ENCODE measurements around the gene RAD54L.

RAD54L gene

DNA sequence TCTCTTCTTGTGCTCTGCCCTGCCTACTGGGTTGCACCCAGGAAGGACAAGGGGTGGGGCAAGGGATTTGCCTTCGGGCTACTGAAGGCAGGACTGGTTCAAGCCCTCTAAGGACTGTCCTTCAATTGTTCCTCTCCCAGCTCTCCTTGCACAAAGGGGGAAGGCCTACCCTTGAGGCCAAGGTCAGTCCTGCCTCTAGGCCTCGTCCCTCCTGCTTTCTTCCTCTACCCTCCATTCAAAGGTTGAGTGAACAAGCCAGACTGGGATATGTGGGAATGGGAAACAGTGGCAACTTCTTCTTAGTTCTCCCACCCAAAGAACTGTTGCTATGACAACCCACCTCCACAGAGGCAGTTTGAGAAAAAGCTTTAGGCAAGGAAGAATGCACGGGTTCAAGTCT, 41.8 kb upstream of the RAD54L start:
- TF ChIP-seq, protein P1, sequence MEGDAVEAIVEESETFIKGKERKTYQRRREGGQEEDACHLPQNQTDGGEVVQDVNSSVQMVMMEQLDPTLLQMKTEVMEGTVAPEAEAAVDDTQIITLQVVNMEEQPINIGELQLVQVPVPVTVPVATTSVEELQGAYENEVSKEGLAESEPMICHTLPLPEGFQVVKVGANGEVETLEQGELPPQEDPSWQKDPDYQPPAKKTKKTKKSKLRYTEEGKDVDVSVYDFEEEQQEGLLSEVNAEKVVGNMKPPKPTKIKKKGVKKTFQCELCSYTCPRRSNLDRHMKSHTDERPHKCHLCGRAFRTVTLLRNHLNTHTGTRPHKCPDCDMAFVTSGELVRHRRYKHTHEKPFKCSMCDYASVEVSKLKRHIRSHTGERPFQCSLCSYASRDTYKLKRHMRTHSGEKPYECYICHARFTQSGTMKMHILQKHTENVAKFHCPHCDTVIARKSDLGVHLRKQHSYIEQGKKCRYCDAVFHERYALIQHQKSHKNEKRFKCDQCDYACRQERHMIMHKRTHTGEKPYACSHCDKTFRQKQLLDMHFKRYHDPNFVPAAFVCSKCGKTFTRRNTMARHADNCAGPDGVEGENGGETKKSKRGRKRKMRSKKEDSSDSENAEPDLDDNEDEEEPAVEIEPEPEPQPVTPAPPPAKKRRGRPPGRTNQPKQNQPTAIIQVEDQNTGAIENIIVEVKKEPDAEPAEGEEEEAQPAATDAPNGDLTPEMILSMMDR (IDR thresholded peaks at IDR 0.05; ENCODE audit: low read depth, low read length) = no peak
- DNase-seq (ENCODE audit: low read depth in 2 of 2) = no peak
- H3K4me3 ChIP-seq (replicated peaks in 1 of 2; ENCODE audit: low read depth in 2 of 2, low read length in 2 of 2) = no peak overlapping the region

DNA sequence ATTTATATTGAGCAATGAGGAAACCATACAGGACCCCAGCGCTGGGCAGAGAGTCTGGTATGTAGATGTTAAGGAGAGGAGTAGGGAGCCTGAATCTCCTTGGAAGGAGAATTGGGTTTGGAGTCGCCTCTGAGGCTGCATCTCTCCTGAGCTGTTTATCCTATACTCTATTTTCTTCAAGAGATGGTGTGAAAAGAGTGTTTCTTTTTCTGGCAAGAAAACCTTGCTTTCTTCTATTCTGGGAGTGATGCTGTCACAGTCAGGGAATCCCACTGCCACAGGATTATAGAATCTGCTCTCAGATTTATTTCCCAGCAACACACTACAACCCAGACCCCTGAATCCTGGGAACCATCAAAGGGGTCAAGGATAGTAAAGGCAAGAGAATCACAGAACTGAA, 41.2 kb upstream of the RAD54L start:
- DNase-seq (ENCODE audit: low read depth in 2 of 2) = no peak
- TF ChIP-seq, protein P1 (IDR thresholded peaks at IDR 0.05; ENCODE audit: low read depth, low read length) = no peak

DNA sequence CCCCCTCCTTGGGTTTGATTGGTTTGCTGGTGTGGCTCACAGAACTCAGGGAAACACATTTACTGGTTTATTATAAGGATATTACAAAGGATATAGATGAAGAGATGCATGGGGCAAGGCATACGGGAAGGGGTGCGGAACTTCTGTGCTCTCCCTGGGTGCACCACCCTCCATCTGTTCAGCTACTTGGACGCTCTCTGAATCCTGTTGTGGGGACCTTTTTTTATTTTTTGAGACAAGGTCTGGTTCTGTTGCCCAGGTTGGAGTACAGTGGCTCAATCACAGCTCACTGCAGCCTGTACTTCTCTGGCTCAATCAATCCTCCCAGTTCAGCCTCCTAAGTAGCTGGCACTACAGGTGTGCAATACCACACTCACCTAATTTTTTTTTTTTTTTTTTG, 37.0 kb upstream of the RAD54L start:
- DNase-seq (ENCODE audit: low read depth in 2 of 2) = no peak
- H3K4me3 ChIP-seq (replicated peaks in 1 of 2; ENCODE audit: low read depth in 2 of 2, low read length in 2 of 2) = no peak overlapping the region
- TF ChIP-seq, protein P1 (IDR thresholded peaks at IDR 0.05; ENCODE audit: low read depth, low read length) = no peak

More for the DNA sequence above, 41.2 kb upstream of the RAD54L start:
- H3K4me3 ChIP-seq (replicated peaks in 1 of 2; ENCODE audit: low read depth in 2 of 2, low read length in 2 of 2) = no peak overlapping the region

DNA sequence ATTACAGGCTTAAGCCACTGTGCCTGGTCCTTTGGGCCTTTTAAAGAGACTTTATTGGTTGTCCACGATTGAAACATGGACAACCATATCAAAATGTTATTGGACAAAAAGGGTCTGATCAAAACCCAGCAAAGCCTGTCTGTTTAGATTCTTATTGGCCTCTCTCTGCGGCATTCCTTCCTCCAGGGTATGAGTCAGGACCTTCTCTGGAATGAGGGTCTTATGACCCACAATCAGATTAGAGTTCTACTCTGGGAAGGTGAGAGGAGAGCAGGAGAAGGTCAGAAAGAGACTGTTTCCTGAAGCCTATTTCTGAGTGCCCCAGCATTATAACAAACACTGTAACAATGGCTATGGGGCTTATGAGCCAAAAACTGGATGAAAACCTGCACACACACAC, 36.5 kb upstream of the RAD54L start:
- DNase-seq (ENCODE audit: low read depth in 2 of 2) = no peak
- H3K4me3 ChIP-seq (replicated peaks in 1 of 2; ENCODE audit: low read depth in 2 of 2, low read length in 2 of 2) = no peak overlapping the region
- TF ChIP-seq, protein P1 (IDR thresholded peaks at IDR 0.05; ENCODE audit: low read depth, low read length) = no peak

DNA sequence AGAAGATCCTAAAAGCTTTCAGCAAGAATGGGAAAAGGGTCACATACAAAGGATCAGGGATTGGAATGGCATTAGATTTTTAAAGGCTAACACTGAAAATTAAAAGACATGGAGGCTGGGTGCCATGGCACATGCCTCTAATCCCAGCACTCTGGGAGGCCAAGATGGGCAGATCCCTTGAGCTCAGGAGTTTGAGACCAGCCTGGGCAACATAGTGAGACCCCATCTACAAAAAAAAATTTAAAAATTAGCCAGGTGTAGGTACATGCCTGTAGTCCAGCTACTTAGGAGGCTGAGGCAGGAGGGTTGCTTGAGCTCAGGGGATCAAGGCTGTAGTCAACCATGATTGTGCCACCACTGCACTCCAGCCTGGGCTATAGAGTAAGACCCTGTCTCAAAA, 32.1 kb upstream of the RAD54L start:
- DNase-seq (ENCODE audit: low read depth in 2 of 2) = no peak
- no peak overlapping the region for H3K4me3 ChIP-seq (replicated peaks in 1 of 2; ENCODE audit: low read depth in 2 of 2, low read length in 2 of 2)
- TF ChIP-seq, protein P1 (IDR thresholded peaks at IDR 0.05; ENCODE audit: low read depth, low read length) = no peak

DNA sequence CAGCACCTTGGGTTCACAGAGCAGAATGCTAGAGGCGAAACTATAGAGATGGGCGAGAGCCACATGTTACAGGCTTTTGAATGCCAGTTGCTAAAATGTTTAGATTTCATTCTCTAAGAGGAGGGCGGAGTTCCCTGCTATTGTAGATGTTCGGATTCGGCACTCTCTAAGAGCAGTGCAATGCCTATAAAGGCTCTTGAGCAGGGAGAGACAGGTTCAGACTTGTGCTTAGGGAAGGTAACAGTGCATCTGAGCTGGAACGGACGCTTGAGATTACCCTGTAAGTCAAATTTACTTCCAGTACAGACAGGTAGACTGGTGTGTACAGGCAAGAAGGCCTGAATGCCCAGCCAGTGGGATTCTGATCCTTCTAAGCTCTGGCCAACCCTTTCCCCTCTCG, 29.1 kb upstream of the RAD54L start:
- no peak overlapping the region for H3K4me3 ChIP-seq (replicated peaks in 1 of 2; ENCODE audit: low read depth in 2 of 2, low read length in 2 of 2)
- TF ChIP-seq, protein P1 (IDR thresholded peaks at IDR 0.05; ENCODE audit: low read depth, low read length) = no peak
- no peak for DNase-seq (ENCODE audit: low read depth in 2 of 2)
